GM18505 (cell line): ENCODE results near the gene SSU72.
"Not testable (repeated sequence)": the region's sequence is repeated elsewhere in the genome, so short reads cannot be mapped to it uniquely, and the experiment has no call there.

Experiments
- ATAC-seq: cut with Tn5 transposase; IDR thresholded peaks from one replicate; pipeline ENCODE4 v1.9.1; 2021; ENCODE audit not compliant: unreplicated experiment
- POLR2A ChIP-seq: IDR thresholded peaks from 4 replicates; pipeline ENCODE4 v1.6.1; 2011; ENCODE audit warnings: borderline replicate concordance; ENCODE audit not compliant: insufficient read depth, insufficient read length; ENCODE audit errors: extremely low read depth

Gene SSU72

DNA sequence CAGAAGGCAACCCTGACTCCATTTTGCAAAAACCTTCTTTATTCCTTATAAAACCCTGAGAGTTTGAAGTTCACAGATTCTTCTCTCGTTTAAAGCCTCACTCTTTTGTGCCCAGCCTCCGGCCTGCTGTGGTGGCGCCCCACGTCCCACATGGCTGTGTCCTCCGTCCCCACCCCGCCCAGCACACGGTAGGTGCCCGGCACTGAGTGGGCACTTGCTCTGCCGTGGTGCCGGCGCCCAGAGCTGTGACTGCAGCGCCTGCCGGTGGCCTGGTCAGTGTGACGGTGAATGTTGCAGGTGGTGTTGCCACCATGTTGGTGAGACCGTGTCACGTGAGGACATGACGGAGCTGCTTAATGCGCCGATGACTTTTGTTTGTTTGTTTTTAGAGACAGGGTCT lies 53.3 kb downstream of the SSU72 start:
- no peak for TF ChIP-seq POLR2A
- no peak for ATAC-seq

DNA sequence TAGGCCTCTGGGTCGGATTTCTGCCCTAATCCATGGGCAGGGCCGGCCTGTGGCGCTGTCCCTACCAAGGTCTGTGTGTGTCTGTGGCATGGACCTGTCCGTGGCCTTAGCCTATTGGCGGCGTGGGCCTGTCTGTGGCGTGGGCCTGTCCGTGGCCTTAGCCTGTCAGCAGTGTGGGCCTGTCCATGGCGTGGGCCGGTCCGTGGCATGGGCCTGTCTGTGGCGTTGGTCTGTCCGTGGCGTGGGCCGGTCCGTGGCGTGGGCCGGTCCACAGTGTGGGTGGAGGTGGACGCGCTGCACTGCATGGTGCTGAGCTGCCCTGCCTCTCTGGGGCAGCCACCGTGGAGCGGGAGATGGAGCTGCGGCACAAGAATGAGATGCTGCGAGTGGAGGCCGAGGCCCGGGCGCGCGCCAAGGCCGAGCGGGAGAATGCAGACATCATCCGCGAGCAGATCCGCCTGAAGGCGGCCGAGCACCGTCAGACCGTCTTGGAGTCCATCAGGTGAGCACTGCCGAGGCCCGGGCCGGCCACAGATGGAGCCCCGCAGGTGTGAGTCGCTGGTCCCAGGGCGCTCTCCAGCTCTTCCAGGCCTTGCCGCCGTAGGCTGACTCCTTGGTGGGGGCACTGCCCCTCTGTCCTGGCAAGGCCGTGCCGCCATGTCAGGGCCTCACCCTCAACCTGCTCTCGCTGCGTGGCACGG lies 54.7 kb downstream of the SSU72 start:
- not testable (repeated sequence) for ATAC-seq

- ATAC-seq: not testable (repeated sequence)
Measured at GRCh38 chr1:1518621-1519007, 56.0 kb downstream of the SSU72 start.

- ATAC-seq: no peak
- no peak for TF ChIP-seq POLR2A
Measured at GRCh38 chr1:1517973-1518620, 56.6 kb downstream of the SSU72 start.

DNA sequence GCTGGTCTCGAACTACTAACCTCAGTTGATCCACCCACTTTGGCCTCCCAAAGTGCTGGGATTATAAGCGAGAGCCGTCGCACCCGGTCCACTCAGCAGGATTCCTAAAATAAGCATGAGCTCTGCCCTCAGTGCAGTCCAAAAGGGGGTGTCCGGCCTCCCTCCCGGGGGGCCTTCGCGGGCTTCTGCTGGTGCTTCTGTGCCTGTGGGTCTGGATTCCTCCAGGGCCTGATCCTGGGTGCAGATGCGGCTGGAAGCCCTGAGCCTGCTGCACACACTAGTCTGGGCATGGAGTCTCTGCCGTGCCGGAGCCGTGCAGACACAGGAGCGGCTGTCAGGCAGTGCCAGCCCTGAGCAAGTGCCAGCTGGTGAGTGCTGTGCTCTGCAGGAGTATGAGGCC lies 57.7 kb downstream of the SSU72 start:
- ATAC-seq: not testable (repeated sequence)

DNA sequence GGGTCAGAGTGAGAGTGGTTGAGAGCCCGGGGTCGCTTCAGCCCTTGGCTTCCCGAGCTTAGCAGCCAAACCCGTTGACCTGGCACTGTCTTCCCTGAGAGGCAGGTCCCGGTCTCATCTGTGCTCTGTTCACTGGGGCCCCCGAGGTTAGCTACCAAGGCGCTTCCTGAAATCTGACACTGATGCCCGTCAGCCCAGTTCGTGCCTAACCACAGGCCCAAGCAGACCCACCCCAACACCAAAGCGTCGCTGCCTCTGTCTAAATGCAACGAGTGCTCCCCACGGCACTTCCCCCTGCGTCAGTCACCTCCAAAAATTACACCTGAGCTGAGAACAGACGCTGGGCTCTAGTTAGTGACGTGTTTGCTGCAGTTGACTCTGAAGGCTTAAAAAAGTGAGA lies 60.3 kb downstream of the SSU72 start:
- not testable (repeated sequence) for ATAC-seq

DNA sequence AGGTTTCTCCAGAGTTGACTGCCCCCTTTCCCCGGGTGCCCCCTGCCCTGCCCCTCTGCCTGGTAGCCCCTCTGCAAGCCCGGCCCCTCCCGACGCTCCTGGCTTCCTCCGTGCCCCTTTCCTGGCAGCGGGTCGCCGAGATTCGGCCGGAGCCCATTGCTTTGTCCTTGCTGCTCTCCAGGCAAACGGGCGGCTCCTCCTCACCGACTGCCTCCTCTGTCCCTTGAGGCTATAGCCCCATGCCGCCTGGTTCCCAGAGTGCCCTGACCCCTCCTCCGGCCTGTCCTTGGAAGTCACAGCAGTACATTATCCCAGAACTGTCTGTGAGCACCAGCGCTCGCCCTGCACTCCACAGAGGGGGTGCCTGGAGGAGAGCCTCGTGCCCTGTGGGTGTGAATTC lies 61.0 kb downstream of the SSU72 start:
- ATAC-seq: not testable (repeated sequence)

- ATAC-seq: peak; percentile 16
Measured at GRCh38 chr1:1512425-1512824, 62.2 kb downstream of the SSU72 start.

GRCh38 chr1:1511533-1512285 lies 63.0 kb downstream of the SSU72 start, which contains the start of gene ATAD3A:
ATAD3A (plus strand) TSS chr1:1512162; CDS start chr1:1512269, 107 bp downstream.
- TF ChIP-seq POLR2A: peak; percentile 68
- ATAC-seq: peak; percentile 83

DNA sequence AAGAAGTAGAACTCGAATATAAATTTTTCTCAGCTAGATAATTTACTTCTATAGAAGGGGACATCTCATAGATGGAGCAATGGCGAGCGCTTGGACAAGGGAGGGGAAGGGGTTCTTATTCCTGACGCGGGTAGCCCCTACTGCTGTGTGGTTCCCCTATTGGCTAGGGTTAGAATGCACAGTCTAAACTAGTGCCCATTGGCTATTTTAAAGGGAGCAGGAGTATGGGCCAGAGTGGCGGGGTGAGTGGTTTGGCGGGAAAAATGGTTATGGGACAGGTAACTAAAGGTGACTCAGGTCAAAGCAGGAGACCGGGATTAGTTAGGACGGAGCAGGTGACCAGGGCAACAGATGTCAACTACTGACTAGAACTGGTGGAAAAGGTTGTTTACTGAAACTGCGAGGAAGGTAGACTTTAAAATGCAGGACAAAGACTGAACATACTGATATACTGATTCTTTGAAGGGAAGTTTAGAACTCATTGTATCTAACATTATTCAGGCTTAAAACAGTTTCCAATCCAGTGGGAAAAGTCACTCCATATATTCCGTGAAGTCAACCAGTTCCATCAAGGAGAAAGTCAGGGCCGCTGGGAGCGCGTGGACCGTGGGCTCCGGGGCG lies 63.6 kb downstream of the SSU72 start:
- ATAC-seq: no peak
- TF ChIP-seq POLR2A: no peak

GRCh38 chr1:1509465-1509850 lies 65.2 kb downstream of the SSU72 start:
- ATAC-seq: not testable (repeated sequence)

GRCh38 chr1:1508775-1509464 lies 65.7 kb downstream of the SSU72 start:
- not testable (repeated sequence) for ATAC-seq

DNA sequence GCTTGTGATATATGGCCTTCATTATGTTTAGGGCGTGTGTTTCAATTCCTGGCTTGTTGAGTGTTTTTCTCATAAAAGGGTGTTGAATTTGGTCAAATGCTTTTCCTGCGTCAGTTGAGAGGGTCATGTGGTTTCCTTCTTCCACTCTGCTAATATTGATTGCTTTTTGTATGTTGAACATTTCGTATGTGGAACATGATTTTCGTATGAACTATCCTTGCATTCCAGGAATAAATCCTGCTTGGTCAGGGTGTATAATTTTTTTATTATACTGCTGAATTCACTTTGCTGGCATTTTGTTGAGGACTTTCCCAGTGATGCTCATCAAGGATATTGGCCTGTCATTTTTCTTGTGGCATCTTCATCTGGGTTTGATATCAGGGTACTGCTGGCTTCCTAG lies 67.4 kb downstream of the SSU72 start:
- ATAC-seq: no peak
- no peak for TF ChIP-seq POLR2A

DNA sequence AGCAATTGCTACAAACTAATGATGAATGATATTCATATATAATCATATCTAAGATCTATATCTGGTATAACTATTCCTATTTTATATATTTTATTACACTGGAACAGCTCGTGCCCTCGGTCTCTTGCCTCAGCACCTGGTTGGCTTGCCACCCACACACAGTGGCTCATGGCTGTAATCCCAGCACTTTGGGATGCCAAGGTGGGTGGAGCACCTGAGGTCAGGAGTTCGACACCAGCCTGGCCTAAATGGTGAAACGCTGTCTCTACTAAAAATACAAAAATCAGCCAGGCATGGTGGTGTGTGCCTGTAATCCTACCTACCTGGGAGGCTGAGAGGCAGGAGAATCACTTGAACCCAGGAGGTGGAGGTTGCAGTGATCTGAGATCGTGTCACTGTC lies 68.9 kb downstream of the SSU72 start:
- not testable (repeated sequence) for ATAC-seq

- not testable (repeated sequence) for ATAC-seq
Measured at GRCh38 chr1:1505366-1505798, 69.3 kb downstream of the SSU72 start.

GRCh38 chr1:1504777-1505365 lies 69.8 kb downstream of the SSU72 start:
- not testable (repeated sequence) for ATAC-seq

GRCh38 chr1:1495461-1495975 lies 79.1 kb downstream of the SSU72 start:
- ATAC-seq: not testable (repeated sequence)

GRCh38 chr1:1494311-1494710 lies 80.4 kb downstream of the SSU72 start:
- ATAC-seq: not testable (repeated sequence)
